HepG2 (cell line): ENCODE results near the gene TAT. TPM values are rescaled to one million over a fixed set of nuclear protein-coding genes. Genes with fewer than 3 reads are reported as not detected.
A peak's percentile ranks its signal among the peaks of the same experiment; 100 is the strongest.

Experiments used
- ARID2 ChIP-seq: sonication (generic); formaldehyde crosslinking; IDR thresholded peaks from 2 replicates; pipeline ENCODE4 v1.8.1; 2022; ENCODE audit warnings: mild to moderate bottlenecking, missing genetic modification reagents, borderline replicate concordance
- CBX5 ChIP-seq: sonication (generic); formaldehyde crosslinking; IDR thresholded peaks from 2 replicates; pipeline ENCODE4 v1.4.0; 2020; ENCODE audit warnings: missing genetic modification reagents, borderline replicate concordance
- ELF1 ChIP-seq: sonication (generic); formaldehyde crosslinking; IDR thresholded peaks from 2 replicates; pipeline ENCODE4 v1.4.0; 2020; ENCODE audit warnings: missing genetic modification reagents
- ESRRA ChIP-seq: sonication (generic); formaldehyde crosslinking; IDR thresholded peaks from 2 replicates; pipeline ENCODE4 v1.5.1; 2020; ENCODE audit warnings: mild to moderate bottlenecking, low read depth, missing genetic modification reagents
- FOXP4 ChIP-seq: sonication (generic); formaldehyde crosslinking; IDR thresholded peaks from 2 replicates; pipeline ENCODE4 v1.4.0; 2020; ENCODE audit warnings: missing genetic modification reagents
- HDAC1 ChIP-seq: sonication (generic); formaldehyde crosslinking; IDR thresholded peaks from 2 replicates; pipeline ENCODE4 v1.5.1; 2020; ENCODE audit warnings: mild to moderate bottlenecking, missing genetic modification reagents
- HMGXB4 ChIP-seq, 2 experiments: sonication (generic) in 1 of 2; formaldehyde crosslinking in 1 of 2; IDR thresholded peaks; 2 replicates each; pipeline versions ENCODE4 v1.4.0 to v1.6.1; 2018 to 2020; ENCODE audit warnings: missing genetic modification reagents in 2 of 2, borderline replicate concordance in 1 of 2, low read depth in 1 of 2, mild to moderate bottlenecking in 1 of 2, missing biosample characterization in 1 of 2
- HNF1B ChIP-seq: sonication (generic); formaldehyde crosslinking; IDR thresholded peaks from 2 replicates; pipeline ENCODE4 v1.5.1; 2020; ENCODE audit warnings: mild to moderate bottlenecking, moderate library complexity, missing genetic modification reagents
- KLF9 ChIP-seq: IDR thresholded peaks from 2 replicates; pipeline ENCODE4 v1.6.1; 2016; ENCODE audit warnings: low read depth
- LCORL ChIP-seq, 2 experiments: fragments of 450-650 bp in 1 of 2; sonication (generic) in 1 of 2; formaldehyde crosslinking in 1 of 2; IDR thresholded peaks; 2 replicates each; pipeline versions ENCODE4 v1.5.0 to v1.6.1; 2017 to 2020; ENCODE audit warnings: antibody characterized with exemption in 1 of 2, missing genetic modification reagents in 1 of 2
- MXI1 ChIP-seq: IDR thresholded peaks from 3 replicates; pipeline ENCODE4 v1.6.1; 2012; ENCODE audit warnings: low read depth, low read length, inconsistent platforms, borderline replicate concordance
- RBM39 ChIP-seq: fragments of 200-400 bp; formaldehyde crosslinking; IDR thresholded peaks from one replicate; pipeline ENCODE4 v1.6.1; 2018; ENCODE audit warnings: antibody characterized with exemption, mild to moderate bottlenecking, low read depth, low read length; ENCODE audit not compliant: poor library complexity, severe bottlenecking
- SAP130 ChIP-seq: IDR thresholded peaks from 2 replicates; pipeline ENCODE4 v1.6.1; 2016; ENCODE audit warnings: low read depth
- SMYD3 ChIP-seq: sonication (generic); formaldehyde crosslinking; IDR thresholded peaks from 2 replicates; pipeline ENCODE4 v1.8.1; 2023; ENCODE audit warnings: mild to moderate bottlenecking, missing genetic modification reagents
- SP2 ChIP-seq: sonication (generic); formaldehyde crosslinking; IDR thresholded peaks from 2 replicates; pipeline ENCODE4 v1.5.1; 2020; ENCODE audit warnings: mild to moderate bottlenecking, missing genetic modification reagents
- TBL1XR1 ChIP-seq: fragments of 150-350 bp; IDR thresholded peaks from 2 replicates; pipeline ENCODE4 v1.6.1; 2014; ENCODE audit warnings: borderline replicate concordance, low read length; ENCODE audit not compliant: partially characterized antibody
- TFAP4 ChIP-seq: sonication (generic); IDR thresholded peaks from 2 replicates; pipeline ENCODE4 v1.6.1; 2016; ENCODE audit warnings: low read depth, borderline replicate concordance
- TGIF2 ChIP-seq: IDR thresholded peaks from 2 replicates; pipeline ENCODE4 v1.6.1; 2016; ENCODE audit warnings: control low read depth, missing compliant biosample characterization
- ZBTB2 ChIP-seq: sonication (generic); formaldehyde crosslinking; IDR thresholded peaks from 2 replicates; pipeline ENCODE4 v1.8.0; 2022; ENCODE audit warnings: low read depth, missing genetic modification reagents
- ZNF329 ChIP-seq: sonication (generic); formaldehyde crosslinking; IDR thresholded peaks from 2 replicates; pipeline ENCODE4 v1.9.0; 2021; ENCODE audit warnings: low read depth, mild to moderate bottlenecking, missing genetic modification reagents
- ZNF607 ChIP-seq: sonication (generic); formaldehyde crosslinking; IDR thresholded peaks from 2 replicates; pipeline ENCODE4 v1.5.1; 2020; ENCODE audit warnings: missing genetic modification reagents, mild to moderate bottlenecking, borderline replicate concordance
- polyA plus RNA-seq, 8 experiments: library from polyadenylated mRNA; depleted of rRNA in 3 of 8; stranded (reverse) in 7 of 8; unstranded in 1 of 8; fragments of >200 nt; fragmentation: Illumina TruSeq in 4 of 8; extraction: Trizol in 4 of 8; gene quantifications; 2 replicates each; pipeline versions ENCODE4 v1.2.1 to v1.2.3, GENCODE V29; 2011 to 2016; ENCODE audit warnings: low read depth in 4 of 8, missing spikeins in 1 of 8, mixed read lengths in 1 of 8; ENCODE audit not compliant: insufficient read depth in 1 of 8
- total RNA-seq, 5 experiments: library from RNA; depleted of rRNA; stranded (reverse); fragments of >200 nt; fragmentation: Illumina TruSeq; extraction: Trizol; gene quantifications; 2 replicates each; pipeline ENCODE4 v1.2.3, GENCODE V29; 2016; ENCODE audit warnings: low read depth in 1 of 5

TAT gene
- total and polyA plus RNA-seq, 2 of the 13 experiments (the other 11 are each of a cell fraction or from before 2014, with no cell fraction given): 1.6 to 5.8 TPM

- peak; percentile 52; the same call in 1 of the 2 replicates for TF ChIP-seq CBX5
- no peak for TF ChIP-seq TBL1XR1
- peak; percentile 65; the same call in 1 of the 2 replicates for TF ChIP-seq TGIF2 (CRISPR knock-in tag)
- TF ChIP-seq FOXP4: peak; percentile 95
- TF ChIP-seq MXI1: peak; percentile 79; the same call in 1 of the 3 replicates
- TF ChIP-seq SAP130 (CRISPR knock-in tag): peak; percentile 88
- TF ChIP-seq RBM39: no peak
- peak; percentile 26 to 49; a peak in 1 of 4 replicates for TF ChIP-seq HMGXB4 (CRISPR knock-in tag; IDR thresholded peaks at IDR 0.05; ENCODE audit: borderline replicate concordance in 1 of 2, low read depth in 1 of 2)
- peak; percentile 57; the same call in 1 of the 2 replicates for TF ChIP-seq ARID2
- peak; percentile 84 for TF ChIP-seq HNF1B (CRISPR knock-in tag)
- TF ChIP-seq HDAC1 (CRISPR knock-in tag): peak; percentile 24; the same call in 1 of the 2 replicates
- TF ChIP-seq TFAP4: peak; percentile 77
- 0 out of 2 replicates have a peak, but pooled peaks have one; percentile 16 for TF ChIP-seq ELF1
- no peak for TF ChIP-seq ZBTB2 (CRISPR knock-in tag)
- 0 out of 2 replicates have a peak, but pooled peaks have one; percentile 35 for TF ChIP-seq ESRRA (CRISPR knock-in tag)
- TF ChIP-seq LCORL (IDR thresholded peaks at IDR 0.05): no peak
- peak; percentile 19; the same call in 1 of the 2 replicates for TF ChIP-seq LCORL (CRISPR knock-in tag; IDR thresholded peaks at IDR 0.05)
- 0 out of 2 replicates have a peak, but pooled peaks have one; percentile 45 for TF ChIP-seq SMYD3 (CRISPR knock-in tag)
- TF ChIP-seq SP2 (CRISPR knock-in tag): no peak
- 0 out of 2 replicates have a peak, but pooled peaks have one; percentile 38 for TF ChIP-seq ZNF607 (CRISPR knock-in tag)
- TF ChIP-seq KLF9 (CRISPR knock-in tag): 0 out of 2 replicates have a peak, but pooled peaks have one; percentile 73
- no peak for TF ChIP-seq ZNF329 (CRISPR knock-in tag)
Measured at GRCh38 chr16:71572497-71573116, 4.3 kb downstream of the TAT start (continued).
